ENCODE results near the gene LAMA5. TPM values are rescaled to one million over a fixed set of nuclear protein-coding genes. Genes with fewer than 3 reads are reported as not detected.

Gene LAMA5
- total RNA-seq, 2 donors from 2014 or later = 170 to 272 TPM

GRCh38 chr20:62265365-62265764 lies 101.7 kb downstream of the LAMA5 start:
- H3K4me3 ChIP-seq = no peak overlapping the region
- no peak for DNase-seq (ENCODE audit: low spot score)
- WGBS = 97% methylated on average over 1 of the region's 1 CpG
- no peaks in the 10 kb centered on the region for H3K27me3 ChIP-seq (replicated peaks; ENCODE audit: insufficient read depth)
- peaks cover 0 to 5% of the 10 kb centered on the region in 2 donors for H3K36me3 ChIP-seq
- intact Hi-C loops (cut with DNase I) = no loop called here
- no peaks in the 10 kb centered on the region for H3K9me3 ChIP-seq
- TF ChIP-seq POLR2A (IDR thresholded peaks at IDR 0.05) (no peak), POLR2AphosphoS5 (IDR thresholded peaks at IDR 0.05) (no peak)
- TF ChIP-seq, protein P1, sequence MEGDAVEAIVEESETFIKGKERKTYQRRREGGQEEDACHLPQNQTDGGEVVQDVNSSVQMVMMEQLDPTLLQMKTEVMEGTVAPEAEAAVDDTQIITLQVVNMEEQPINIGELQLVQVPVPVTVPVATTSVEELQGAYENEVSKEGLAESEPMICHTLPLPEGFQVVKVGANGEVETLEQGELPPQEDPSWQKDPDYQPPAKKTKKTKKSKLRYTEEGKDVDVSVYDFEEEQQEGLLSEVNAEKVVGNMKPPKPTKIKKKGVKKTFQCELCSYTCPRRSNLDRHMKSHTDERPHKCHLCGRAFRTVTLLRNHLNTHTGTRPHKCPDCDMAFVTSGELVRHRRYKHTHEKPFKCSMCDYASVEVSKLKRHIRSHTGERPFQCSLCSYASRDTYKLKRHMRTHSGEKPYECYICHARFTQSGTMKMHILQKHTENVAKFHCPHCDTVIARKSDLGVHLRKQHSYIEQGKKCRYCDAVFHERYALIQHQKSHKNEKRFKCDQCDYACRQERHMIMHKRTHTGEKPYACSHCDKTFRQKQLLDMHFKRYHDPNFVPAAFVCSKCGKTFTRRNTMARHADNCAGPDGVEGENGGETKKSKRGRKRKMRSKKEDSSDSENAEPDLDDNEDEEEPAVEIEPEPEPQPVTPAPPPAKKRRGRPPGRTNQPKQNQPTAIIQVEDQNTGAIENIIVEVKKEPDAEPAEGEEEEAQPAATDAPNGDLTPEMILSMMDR (IDR thresholded peaks at IDR 0.05) = no peak
- H3K27ac ChIP-seq = no peak overlapping the region
- no peaks in the 10 kb centered on the region for H3K4me1 ChIP-seq (replicated peaks)

GRCh38 chr20:62263396-62263795 lies 103.7 kb downstream of the LAMA5 start:
- H3K4me3 ChIP-seq = no peak overlapping the region
- H3K27me3 ChIP-seq (replicated peaks; ENCODE audit: insufficient read depth) = no peaks in the 10 kb centered on the region
- DNase-seq (ENCODE audit: low spot score) = no peak
- 97% methylated on average over 14 of the region's 14 CpGs for WGBS
- TF ChIP-seq, protein P1 (IDR thresholded peaks at IDR 0.05) = no peak
- TF ChIP-seq POLR2A (IDR thresholded peaks at IDR 0.05) (no peak), POLR2AphosphoS5 (IDR thresholded peaks at IDR 0.05) (no peak)
- intact Hi-C loops (cut with DNase I) = no loop called here
- peaks cover 0 to 5% of the 10 kb centered on the region in 2 donors for H3K36me3 ChIP-seq
- H3K4me1 ChIP-seq (replicated peaks) = no peaks in the 10 kb centered on the region
- H3K9me3 ChIP-seq = no peaks in the 10 kb centered on the region
- no peak overlapping the region for H3K27ac ChIP-seq

DNA sequence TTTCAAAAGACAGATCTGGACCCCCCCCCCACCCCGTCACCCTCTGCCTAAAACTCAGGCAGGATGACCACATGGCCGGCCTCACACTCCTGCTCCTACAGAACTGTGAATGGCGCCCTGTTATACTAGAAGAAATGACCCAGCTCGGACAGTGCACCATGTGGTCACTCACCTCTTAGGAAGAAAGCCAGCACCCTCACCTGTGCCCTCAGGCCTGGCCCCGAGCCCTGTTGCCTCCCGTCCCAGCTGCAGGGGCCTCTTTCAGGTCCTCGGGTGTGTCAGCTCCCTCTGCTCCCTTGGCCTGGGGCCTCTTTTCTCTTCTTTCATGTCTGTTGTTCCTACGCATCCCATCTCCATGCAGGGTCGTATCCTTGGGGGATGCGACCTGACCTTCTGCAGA lies 105.0 kb downstream of the LAMA5 start:
- 95% methylated on average over 10 of the region's 10 CpGs for WGBS
- TF ChIP-seq POLR2AphosphoS5 (IDR thresholded peaks at IDR 0.05) = no peak
- TF ChIP-seq POLR2A (IDR thresholded peaks at IDR 0.05) = no peak
- TF ChIP-seq, protein P1 (IDR thresholded peaks at IDR 0.05) = no peak
- Histone ChIP-seq H3K9me3 (no peaks in the 10 kb centered on the region), H3K4me3 (no peak overlapping the region), H3K27me3 (replicated peaks; ENCODE audit: insufficient read depth) (no peaks in the 10 kb centered on the region), H3K4me1 (replicated peaks) (no peaks in the 10 kb centered on the region), H3K36me3 (peaks cover 0 to 5% of the 10 kb centered on the region in 2 donors), H3K27ac (no peak overlapping the region)
- intact Hi-C loops (cut with DNase I) = no loop called here
- no peak for DNase-seq (ENCODE audit: low spot score)

DNA sequence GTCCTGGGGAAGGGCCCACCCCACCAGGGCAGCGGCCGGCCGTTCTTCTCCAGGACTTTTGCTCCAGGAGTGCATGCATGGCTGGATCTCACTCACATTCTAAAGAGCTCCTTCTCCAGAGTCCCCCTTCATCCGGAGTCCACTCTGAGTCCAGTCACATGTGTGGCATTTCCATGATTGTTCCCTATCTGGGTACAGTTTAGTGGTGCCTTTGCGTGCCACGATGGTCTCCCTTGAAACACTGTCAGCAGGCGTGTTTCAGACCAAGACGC lies 107.9 kb downstream of the LAMA5 start:
- no peak overlapping the region for H3K27ac ChIP-seq
- no peak for DNase-seq (ENCODE audit: low spot score)
- no peaks in the 10 kb centered on the region for H3K9me3 ChIP-seq
- TF ChIP-seq, protein P1 (IDR thresholded peaks at IDR 0.05) = no peak
- no peak for TF ChIP-seq POLR2A (IDR thresholded peaks at IDR 0.05)
- intact Hi-C loops (cut with DNase I) = no loop called here
- H3K4me3 ChIP-seq = no peak overlapping the region
- WGBS = 95% methylated on average over 8 of the region's 8 CpGs
- H3K4me1 ChIP-seq (replicated peaks) = no peaks in the 10 kb centered on the region
- peaks cover 0 to 6% of the 10 kb centered on the region in 2 donors for H3K36me3 ChIP-seq
- H3K27me3 ChIP-seq (replicated peaks; ENCODE audit: insufficient read depth) = no peaks in the 10 kb centered on the region

Small RNAs within 50 kb of the gene (microRNA-seq; reads per million reads assigned to microRNA genes)
- gene MIR4758 = 0.84 reads per million, percentile 3 among the genes with 10 or more reads in this experiment

Other genes with a start within 250 kb of the LAMA5 start
- 10 to 100 TPM; 39.7 to 87.1 TPM for gene LSM14B, start 244.8 kb downstream of the LAMA5 start, total RNA-seq
- gene PSMA7, start 223.9 kb downstream of the LAMA5 start, total RNA-seq = 100 to 1,000 TPM; 176 to 250 TPM
- 10 to 100 TPM; 17.9 to 32.7 TPM for gene SS18L1, start 223.5 kb downstream of the LAMA5 start, total RNA-seq
- gene MTG2, start 184.3 kb downstream of the LAMA5 start, total RNA-seq = 10 to 100 TPM; 40.0 to 53.0 TPM
- under 1 TPM; 0.18 to 0.51 TPM for gene HRH3, start 147.0 kb downstream of the LAMA5 start, total RNA-seq
- gene OSBPL2, start 128.8 kb downstream of the LAMA5 start, total RNA-seq = 10 to 100 TPM; 33.5 to 50.6 TPM
- 100 to 1,000 TPM; 149 to 207 TPM for gene ADRM1, start 64.3 kb downstream of the LAMA5 start, total RNA-seq
- gene RPS21, start 19.8 kb upstream of the LAMA5 start, total RNA-seq = 1,000 to 10,000 TPM; 1,506 to 4,377 TPM
- gene CABLES2, start 40.0 kb upstream of the LAMA5 start, total RNA-seq = 10 to 100 TPM in 1 of 2 donors, 1 to 10 TPM in 1; 4.1 to 31.3 TPM
- 10 to 100 TPM in 1 of 2 donors, 1 to 10 TPM in 1; 4.9 to 10.9 TPM for gene RBBP8NL, start 60.2 kb upstream of the LAMA5 start, total RNA-seq
- 10 to 100 TPM in 1 of 2 donors, 1 to 10 TPM in 1; 1.3 to 53.7 TPM for gene GATA5, start 108.7 kb upstream of the LAMA5 start, total RNA-seq

Data from prostate gland (tissue), 2 donors.